HG02678 (cell line): ENCODE data around the gene PLXDC2.

Experiments used
- ATAC-seq: cut with Tn5 transposase; IDR thresholded peaks from one replicate; pipeline ENCODE4 v1.9.1; 2021; ENCODE audit warnings: mild to moderate bottlenecking, moderate library complexity; ENCODE audit not compliant: unreplicated experiment

The PLXDC2 gene

GRCh38 chr10:20094226-20094976 is 278.2 kb downstream of the PLXDC2 start:
- ATAC-seq, result no peak

GRCh38 chr10:20100171-20100570 is 283.9 kb downstream of the PLXDC2 start:
- no peak for ATAC-seq

GRCh38 chr10:20105236-20105635 is 289.0 kb downstream of the PLXDC2 start:
- ATAC-seq, result no peak

GRCh38 chr10:20105931-20106330 is 289.7 kb downstream of the PLXDC2 start:
- ATAC-seq, result no peak

GRCh38 chr10:20108021-20108420 is 291.8 kb downstream of the PLXDC2 start:
- no peak for ATAC-seq

- ATAC-seq, result no peak
These were observed 293.4 kb downstream of the PLXDC2 start for GRCh38 chr10:20109613-20110012.

GRCh38 chr10:20110125-20111100 is 294.2 kb downstream of the PLXDC2 start:
- ATAC-seq, result no peak

- no peak for ATAC-seq
These were observed 297.9 kb downstream of the PLXDC2 start for GRCh38 chr10:20114179-20114578.

- ATAC-seq, result no peak
These were observed 299.7 kb downstream of the PLXDC2 start for GRCh38 chr10:20115894-20116293.

- no peak for ATAC-seq
These were observed 301.2 kb downstream of the PLXDC2 start for GRCh38 chr10:20117471-20117870.

GRCh38 chr10:20118119-20118518 is 301.9 kb downstream of the PLXDC2 start:
- ATAC-seq, result no peak

- ATAC-seq, result no peak
These were observed 312.6 kb downstream of the PLXDC2 start for GRCh38 chr10:20128811-20129210.

- no peak for ATAC-seq
These were observed 316.6 kb downstream of the PLXDC2 start for GRCh38 chr10:20132816-20133215.

GRCh38 chr10:20133669-20134189 is 317.5 kb downstream of the PLXDC2 start:
- no peak for ATAC-seq

- ATAC-seq, result no peak
These were observed 326.1 kb downstream of the PLXDC2 start for GRCh38 chr10:20142311-20142710.

GRCh38 chr10:20144268-20144667 is 328.0 kb downstream of the PLXDC2 start:
- ATAC-seq, result no peak

GRCh38 chr10:20146004-20146403 is 329.8 kb downstream of the PLXDC2 start:
- no peak for ATAC-seq

- ATAC-seq, result no peak
These were observed 331.5 kb downstream of the PLXDC2 start for GRCh38 chr10:20147684-20148083.

GRCh38 chr10:20156511-20156910 is 340.3 kb downstream of the PLXDC2 start:
- no peak for ATAC-seq

- ATAC-seq, result no peak
These were observed 341.1 kb downstream of the PLXDC2 start for GRCh38 chr10:20157314-20157713.

GRCh38 chr10:20158086-20158485 is 341.9 kb downstream of the PLXDC2 start:
- ATAC-seq, result no peak

GRCh38 chr10:20162123-20162522 is 345.9 kb downstream of the PLXDC2 start:
- ATAC-seq, result no peak
